Neural progenitor cell (in vitro differentiated cells): ENCODE measurements around the gene CUL1. TPM values are rescaled to one million over a fixed set of nuclear protein-coding genes. Genes with fewer than 3 reads are reported as not detected.

Experiments used
- DNase-seq: peaks from one replicate; pipeline ENCODE4 v3.0.0-alpha.2; 2016; ENCODE audit warnings: low spot score
- H2AFZ ChIP-seq: fragments of 200-600 bp; sonication (generic); replicated peaks from 2 replicates; pipeline ENCODE4 v1.6.1; 2016; ENCODE audit warnings: antibody characterized with exemption
- H3F3A ChIP-seq: fragments of 200-600 bp; sonication (generic); 2 replicates; pipeline ENCODE4 v1.6.1; 2016; ENCODE audit warnings: antibody characterized with exemption, low read depth
- H3K27ac ChIP-seq: fragments of 200-600 bp; sonication (generic); 2 replicates; pipeline ENCODE4 v1.5.1; 2016; ENCODE audit warnings: mild to moderate bottlenecking
- H3K27me3 ChIP-seq: fragments of 200-600 bp; sonication (generic); 2 replicates; pipeline ENCODE4 v1.6.1; 2016; ENCODE audit warnings: mild to moderate bottlenecking, moderate library complexity
- H3K36me3 ChIP-seq: fragments of 200-600 bp; sonication (generic); 2 replicates; pipeline ENCODE4 v1.5.1; 2016
- H3K4me1 ChIP-seq: fragments of 200-600 bp; sonication (generic); 2 replicates; pipeline ENCODE4 v1.6.1; 2016; ENCODE audit warnings: mixed run types
- H3K4me2 ChIP-seq: fragments of 200-600 bp; sonication (generic); 2 replicates; pipeline ENCODE4 v1.6.1; 2016
- H3K4me3 ChIP-seq: fragments of 200-600 bp; sonication (generic); 2 replicates; pipeline ENCODE4 v1.5.1; 2016
- H3K79me2 ChIP-seq: fragments of 200-600 bp; sonication (generic); 2 replicates; pipeline ENCODE4 v1.6.1; 2016; ENCODE audit warnings: low read depth
- H3K9ac ChIP-seq: fragments of 200-600 bp; sonication (generic); 2 replicates; pipeline ENCODE4 v1.6.1; 2016
- H3K9me3 ChIP-seq: fragments of 200-600 bp; sonication (generic); 2 replicates; pipeline ENCODE4 v1.5.1; 2016; ENCODE audit warnings: low read depth
- H4K20me1 ChIP-seq: fragments of 200-600 bp; sonication (generic); 2 replicates; pipeline ENCODE4 v1.6.1; 2016; ENCODE audit warnings: low read depth
- H3K27ac Mint-ChIP-seq: 3 replicates; pipeline ENCODE4 v1.8.0; 2021; ENCODE audit warnings: mixed read lengths
- H3K27me3 Mint-ChIP-seq: 2 replicates; pipeline ENCODE4 v1.8.0; 2022; ENCODE audit warnings: low read depth, mild to moderate bottlenecking, inconsistent platforms, moderate library complexity, mixed read lengths; ENCODE audit not compliant: insufficient read depth
- H3K36me3 Mint-ChIP-seq: 3 replicates; pipeline ENCODE4 v1.8.0; 2021; ENCODE audit warnings: mixed read lengths
- H3K4me1 Mint-ChIP-seq: 3 replicates; pipeline ENCODE4 v1.8.0; 2021; ENCODE audit warnings: mixed read lengths
- H3K4me3 Mint-ChIP-seq: 3 replicates; pipeline ENCODE4 v1.8.0; 2021; ENCODE audit warnings: mild to moderate bottlenecking, moderate library complexity, mixed read lengths
- H3K9me3 Mint-ChIP-seq: 3 replicates; pipeline ENCODE4 v1.8.0; 2020; ENCODE audit warnings: mixed read lengths
- EZH2 ChIP-seq: fragments of 200-600 bp; sonication (generic); IDR thresholded peaks from 2 replicates; pipeline ENCODE4 v1.6.1; 2017; ENCODE audit warnings: antibody characterized with exemption, mild to moderate bottlenecking, moderate library complexity
- EZH2phosphoT487 ChIP-seq: fragments of 200-600 bp; sonication (generic); IDR thresholded peaks from 2 replicates; pipeline ENCODE4 v1.6.1; 2017; ENCODE audit warnings: antibody characterized with exemption
- total RNA-seq: library from RNA; depleted of rRNA; stranded (reverse); fragments of >200 nt; gene quantifications from 2 replicates; pipeline ENCODE4 v1.2.3, GENCODE V29; 2015; ENCODE audit warnings: low replicate concordance
- TF ChIP-seq, protein P1 (sequence below): fragments of 200-600 bp; sonication (generic); IDR thresholded peaks from 2 replicates; pipeline ENCODE4 v1.5.1; 2017; ENCODE audit warnings: antibody characterized with exemption, mild to moderate bottlenecking

Gene CUL1
- total RNA-seq, 1 donor from 2014 or later = 89.3 TPM

DNA sequence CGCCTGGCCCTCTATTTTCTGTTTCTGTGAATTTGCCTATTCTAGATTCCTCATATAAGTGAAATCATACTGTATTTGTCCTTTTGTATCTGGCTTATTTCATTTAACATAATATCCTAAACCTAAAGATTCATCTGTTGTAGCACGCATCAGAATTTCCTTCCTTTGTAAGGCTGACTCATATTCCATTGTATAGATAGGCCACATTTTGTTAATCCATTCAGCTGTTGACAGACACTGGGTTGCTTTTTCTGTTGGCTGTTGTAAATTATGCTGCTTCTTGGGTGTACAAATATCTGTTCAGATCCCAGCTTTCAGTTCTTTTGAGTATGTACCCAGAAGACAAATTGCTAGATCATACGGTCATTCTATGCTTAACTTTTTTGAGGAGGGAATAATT lies 28.8 kb upstream of the CUL1 start:
- no peaks in the 10 kb centered on the region for H3K36me3 Mint-ChIP-seq
- H3K9me3 Mint-ChIP-seq = no peaks in the 10 kb centered on the region
- no peaks in the 10 kb centered on the region for H3K9me3 ChIP-seq
- H3K4me2 ChIP-seq = no peak overlapping the region
- no peak overlapping the region for H3K27ac ChIP-seq
- H3K27ac Mint-ChIP-seq = no peak overlapping the region
- H4K20me1 ChIP-seq = no peaks in the 10 kb centered on the region
- no peak for TF ChIP-seq EZH2phosphoT487
- no peak for TF ChIP-seq EZH2
- TF ChIP-seq, protein P1, sequence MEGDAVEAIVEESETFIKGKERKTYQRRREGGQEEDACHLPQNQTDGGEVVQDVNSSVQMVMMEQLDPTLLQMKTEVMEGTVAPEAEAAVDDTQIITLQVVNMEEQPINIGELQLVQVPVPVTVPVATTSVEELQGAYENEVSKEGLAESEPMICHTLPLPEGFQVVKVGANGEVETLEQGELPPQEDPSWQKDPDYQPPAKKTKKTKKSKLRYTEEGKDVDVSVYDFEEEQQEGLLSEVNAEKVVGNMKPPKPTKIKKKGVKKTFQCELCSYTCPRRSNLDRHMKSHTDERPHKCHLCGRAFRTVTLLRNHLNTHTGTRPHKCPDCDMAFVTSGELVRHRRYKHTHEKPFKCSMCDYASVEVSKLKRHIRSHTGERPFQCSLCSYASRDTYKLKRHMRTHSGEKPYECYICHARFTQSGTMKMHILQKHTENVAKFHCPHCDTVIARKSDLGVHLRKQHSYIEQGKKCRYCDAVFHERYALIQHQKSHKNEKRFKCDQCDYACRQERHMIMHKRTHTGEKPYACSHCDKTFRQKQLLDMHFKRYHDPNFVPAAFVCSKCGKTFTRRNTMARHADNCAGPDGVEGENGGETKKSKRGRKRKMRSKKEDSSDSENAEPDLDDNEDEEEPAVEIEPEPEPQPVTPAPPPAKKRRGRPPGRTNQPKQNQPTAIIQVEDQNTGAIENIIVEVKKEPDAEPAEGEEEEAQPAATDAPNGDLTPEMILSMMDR = no peak
- H3F3A ChIP-seq = no peaks in the 10 kb centered on the region
- H3K79me2 ChIP-seq = no peaks in the 10 kb centered on the region
- H3K4me3 ChIP-seq = no peak overlapping the region
- H3K27me3 ChIP-seq = no peaks in the 10 kb centered on the region
- no peak overlapping the region for H3K9ac ChIP-seq
- H3K27me3 Mint-ChIP-seq = no peaks in the 10 kb centered on the region
- no peaks in the 10 kb centered on the region for H3K36me3 ChIP-seq
- H3K4me1 Mint-ChIP-seq = no peaks in the 10 kb centered on the region
- no peaks in the 10 kb centered on the region for H3K4me1 ChIP-seq
- DNase-seq = no peak
- no peak overlapping the region for H3K4me3 Mint-ChIP-seq
- H2AFZ ChIP-seq = no peak overlapping the region

GRCh38 chr7:148670374-148670773 lies 28.3 kb upstream of the CUL1 start:
- Histone ChIP-seq H3K9ac (no peak overlapping the region), H3K9me3 (no peaks in the 10 kb centered on the region), H3K36me3 (no peaks in the 10 kb centered on the region), H3K4me3 (no peak overlapping the region), H3K4me1 (no peaks in the 10 kb centered on the region), H4K20me1 (no peaks in the 10 kb centered on the region), H3K79me2 (no peaks in the 10 kb centered on the region), H3K27ac (no peak overlapping the region), H2AFZ (no peak overlapping the region), H3K4me2 (no peak overlapping the region), H3F3A (no peaks in the 10 kb centered on the region), H3K27me3 (no peaks in the 10 kb centered on the region)
- Mint-ChIP-seq H3K4me3 (no peak overlapping the region), H3K9me3 (no peaks in the 10 kb centered on the region), H3K4me1 (no peaks in the 10 kb centered on the region), H3K27ac (no peak overlapping the region), H3K36me3 (no peaks in the 10 kb centered on the region), H3K27me3 (no peaks in the 10 kb centered on the region)
- TF ChIP-seq, protein P1 = no peak
- TF ChIP-seq EZH2 (no peak), EZH2phosphoT487 (no peak)
- DNase-seq = no peak

DNA sequence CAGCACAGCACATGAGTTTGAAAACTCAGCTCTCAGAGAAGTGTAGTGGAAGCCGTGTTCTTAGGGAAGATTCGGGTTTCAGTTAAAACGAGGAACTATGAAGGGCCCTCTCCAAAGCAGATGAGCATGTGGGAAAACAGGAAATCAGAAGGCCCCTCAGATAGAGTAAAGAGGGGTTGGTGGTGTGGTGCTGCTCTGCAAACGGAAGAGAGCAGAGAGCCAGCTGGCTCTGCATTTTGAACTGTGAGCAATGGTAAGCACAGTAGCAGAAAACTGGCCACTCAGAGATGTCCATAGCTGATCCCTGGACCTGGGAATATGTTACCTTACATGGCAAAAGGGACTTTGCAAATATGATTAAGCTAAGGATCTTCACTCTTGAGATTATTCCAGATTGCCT lies 27.9 kb upstream of the CUL1 start:
- Histone ChIP-seq H3K9me3 (no peaks in the 10 kb centered on the region), H3F3A (no peaks in the 10 kb centered on the region), H3K27ac (no peak overlapping the region), H3K4me1 (no peaks in the 10 kb centered on the region), H3K36me3 (no peaks in the 10 kb centered on the region), H2AFZ (peak overlapping the region; percentile 34), H3K27me3 (no peaks in the 10 kb centered on the region), H3K9ac (no peak overlapping the region), H3K4me2 (no peak overlapping the region), H4K20me1 (no peaks in the 10 kb centered on the region), H3K79me2 (no peaks in the 10 kb centered on the region), H3K4me3 (no peak overlapping the region)
- Mint-ChIP-seq H3K27me3 (no peaks in the 10 kb centered on the region), H3K27ac (no peak overlapping the region), H3K4me1 (no peaks in the 10 kb centered on the region), H3K36me3 (no peaks in the 10 kb centered on the region), H3K4me3 (no peak overlapping the region), H3K9me3 (no peaks in the 10 kb centered on the region)
- TF ChIP-seq, protein P1 = no peak
- TF ChIP-seq EZH2phosphoT487 = no peak
- no peak for TF ChIP-seq EZH2
- DNase-seq = no peak

- Mint-ChIP-seq H3K4me1 (no peaks in the 10 kb centered on the region), H3K4me3 (no peak overlapping the region), H3K36me3 (no peaks in the 10 kb centered on the region), H3K27me3 (peaks cover 4% of the 10 kb centered on the region), H3K9me3 (no peaks in the 10 kb centered on the region), H3K27ac (no peak overlapping the region)
- H3K4me2 ChIP-seq = no peak overlapping the region
- H2AFZ ChIP-seq = peak overlapping the region; percentile 57
- H3K36me3 ChIP-seq = no peaks in the 10 kb centered on the region
- H3K79me2 ChIP-seq = no peaks in the 10 kb centered on the region
- no peaks in the 10 kb centered on the region for H3K4me1 ChIP-seq
- H3K27me3 ChIP-seq = no peaks in the 10 kb centered on the region
- H3K9ac ChIP-seq = no peak overlapping the region
- TF ChIP-seq EZH2 = no peak
- TF ChIP-seq, protein P1 = no peak
- no peak for TF ChIP-seq EZH2phosphoT487
- no peak for DNase-seq
- no peaks in the 10 kb centered on the region for H4K20me1 ChIP-seq
- H3F3A ChIP-seq = no peaks in the 10 kb centered on the region
- no peak overlapping the region for H3K4me3 ChIP-seq
- H3K27ac ChIP-seq = no peak overlapping the region
- H3K9me3 ChIP-seq = no peaks in the 10 kb centered on the region
These were observed 26.7 kb upstream of the CUL1 start for GRCh38 chr7:148672041-148672440.
